ENCODE results near the gene TNFRSF18. TPM values are rescaled to one million over a fixed set of nuclear protein-coding genes. Genes with fewer than 3 reads are reported as not detected.
"Not testable (repeated sequence)": the region's sequence is repeated elsewhere in the genome, so short reads cannot be mapped to it uniquely, and the experiment has no call there.

The TNFRSF18 gene
- total RNA-seq, 1 donor = not detected

DNA sequence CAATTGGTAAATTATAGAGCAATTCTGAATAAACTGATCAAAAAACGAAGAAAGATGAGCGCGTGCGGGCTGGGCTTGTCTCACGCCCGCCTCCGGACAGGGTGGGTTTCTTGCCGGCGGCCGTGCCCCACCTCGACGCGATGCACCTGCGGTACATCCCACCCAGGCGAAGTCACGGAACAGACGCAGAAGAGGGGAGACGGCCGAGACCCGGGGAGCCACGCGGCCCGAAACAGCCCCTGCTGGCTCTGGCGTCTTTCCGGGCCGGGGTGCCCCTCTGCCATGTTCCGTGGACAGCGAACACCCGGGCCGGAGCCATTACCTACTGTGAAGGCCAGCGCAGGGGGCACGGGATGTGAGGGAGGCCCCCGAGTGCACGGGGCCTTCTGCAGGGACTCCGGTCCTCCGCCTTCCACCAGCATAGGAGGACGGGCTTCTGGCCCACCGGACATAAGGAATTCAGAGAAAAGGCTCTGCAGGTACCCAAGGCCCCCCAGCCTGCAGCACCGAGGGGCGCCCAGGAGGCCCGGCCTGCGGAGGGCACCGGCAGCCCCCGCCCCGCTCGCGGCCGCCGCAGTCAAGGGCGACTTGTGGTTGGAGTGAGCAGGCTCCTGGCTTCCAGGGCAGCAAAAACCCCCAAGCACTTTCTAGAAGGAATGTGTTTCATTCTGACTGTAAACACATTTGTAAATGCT is 47.7 kb upstream of the TNFRSF18 start:
- Histone ChIP-seq H3K27ac (ENCODE audit: low read depth, low read length) (no peak overlapping the region), H4K20me1 (ENCODE audit: insufficient read depth, low read length) (peaks cover 18% of the 10 kb centered on the region)

DNA sequence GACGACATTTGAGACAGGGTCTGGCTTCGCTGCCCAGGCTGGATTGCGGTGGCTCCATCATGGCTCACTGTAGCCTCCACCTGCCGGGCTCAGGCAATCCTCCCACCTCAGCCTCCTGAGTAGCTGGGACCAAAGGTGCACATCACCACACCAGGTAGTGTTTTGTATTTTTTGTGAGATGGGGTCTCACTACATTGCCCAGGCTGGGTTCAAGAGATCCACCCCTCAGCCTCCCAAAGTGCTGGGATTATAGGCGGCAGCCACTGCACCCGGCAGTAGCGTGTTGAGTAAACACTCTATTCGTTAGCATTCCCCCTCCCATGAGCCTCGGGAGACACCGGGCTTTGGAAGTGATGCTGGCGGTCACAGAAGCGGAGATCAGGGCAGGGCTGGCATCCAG is 46.9 kb upstream of the TNFRSF18 start:
- Histone ChIP-seq H3K27ac (ENCODE audit: low read depth, low read length) (no peak overlapping the region), H3K36me3 (ENCODE audit: insufficient read depth, low read length) (peaks cover 42% of the 10 kb centered on the region), H3K4me3 (ENCODE audit: insufficient read depth, low read length) (no peak overlapping the region), H3K4me2 (ENCODE audit: insufficient read depth, low read length) (no peak overlapping the region), H2AFZ (ENCODE audit: low read length) (no peak overlapping the region), H3K9me3 (ENCODE audit: low read depth, low read length) (no peaks in the 10 kb centered on the region), H3K27me3 (ENCODE audit: insufficient read depth, low read length) (no peaks in the 10 kb centered on the region), H4K20me1 (ENCODE audit: insufficient read depth, low read length) (peaks cover 10% of the 10 kb centered on the region), H3K79me2 (ENCODE audit: insufficient read depth, low read length) (peaks cover 10% of the 10 kb centered on the region), H3K4me1 (ENCODE audit: insufficient read depth, low read length) (no peaks in the 10 kb centered on the region)
- TF ChIP-seq, protein P1, sequence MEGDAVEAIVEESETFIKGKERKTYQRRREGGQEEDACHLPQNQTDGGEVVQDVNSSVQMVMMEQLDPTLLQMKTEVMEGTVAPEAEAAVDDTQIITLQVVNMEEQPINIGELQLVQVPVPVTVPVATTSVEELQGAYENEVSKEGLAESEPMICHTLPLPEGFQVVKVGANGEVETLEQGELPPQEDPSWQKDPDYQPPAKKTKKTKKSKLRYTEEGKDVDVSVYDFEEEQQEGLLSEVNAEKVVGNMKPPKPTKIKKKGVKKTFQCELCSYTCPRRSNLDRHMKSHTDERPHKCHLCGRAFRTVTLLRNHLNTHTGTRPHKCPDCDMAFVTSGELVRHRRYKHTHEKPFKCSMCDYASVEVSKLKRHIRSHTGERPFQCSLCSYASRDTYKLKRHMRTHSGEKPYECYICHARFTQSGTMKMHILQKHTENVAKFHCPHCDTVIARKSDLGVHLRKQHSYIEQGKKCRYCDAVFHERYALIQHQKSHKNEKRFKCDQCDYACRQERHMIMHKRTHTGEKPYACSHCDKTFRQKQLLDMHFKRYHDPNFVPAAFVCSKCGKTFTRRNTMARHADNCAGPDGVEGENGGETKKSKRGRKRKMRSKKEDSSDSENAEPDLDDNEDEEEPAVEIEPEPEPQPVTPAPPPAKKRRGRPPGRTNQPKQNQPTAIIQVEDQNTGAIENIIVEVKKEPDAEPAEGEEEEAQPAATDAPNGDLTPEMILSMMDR (IDR thresholded peaks at IDR 0.05; ENCODE audit: extremely low read depth, low read depth, low read length) = no peak
- no peak for DNase-seq (ENCODE audit: insufficient read length, low spot score, missing footprints)

More for the DNA sequence above, 47.7 kb upstream of the TNFRSF18 start:
- peaks cover 18% of the 10 kb centered on the region for H3K79me2 ChIP-seq (ENCODE audit: insufficient read depth, low read length)
- no peaks in the 10 kb centered on the region for H3K4me1 ChIP-seq (ENCODE audit: insufficient read depth, low read length)
- peaks cover 46% of the 10 kb centered on the region for H3K36me3 ChIP-seq (ENCODE audit: insufficient read depth, low read length)
- TF ChIP-seq, protein P1 (IDR thresholded peaks at IDR 0.05; ENCODE audit: extremely low read depth, low read depth, low read length) = no peak
- H3K4me3 ChIP-seq (ENCODE audit: insufficient read depth, low read length) = no peak overlapping the region
- H3K4me2 ChIP-seq (ENCODE audit: insufficient read depth, low read length) = no peak overlapping the region
- no peak for DNase-seq (ENCODE audit: insufficient read length, low spot score, missing footprints)
- H3K9me3 ChIP-seq (ENCODE audit: low read depth, low read length) = no peaks in the 10 kb centered on the region
- H3K27me3 ChIP-seq (ENCODE audit: insufficient read depth, low read length) = no peaks in the 10 kb centered on the region
- H2AFZ ChIP-seq (ENCODE audit: low read length) = no peak overlapping the region

DNA sequence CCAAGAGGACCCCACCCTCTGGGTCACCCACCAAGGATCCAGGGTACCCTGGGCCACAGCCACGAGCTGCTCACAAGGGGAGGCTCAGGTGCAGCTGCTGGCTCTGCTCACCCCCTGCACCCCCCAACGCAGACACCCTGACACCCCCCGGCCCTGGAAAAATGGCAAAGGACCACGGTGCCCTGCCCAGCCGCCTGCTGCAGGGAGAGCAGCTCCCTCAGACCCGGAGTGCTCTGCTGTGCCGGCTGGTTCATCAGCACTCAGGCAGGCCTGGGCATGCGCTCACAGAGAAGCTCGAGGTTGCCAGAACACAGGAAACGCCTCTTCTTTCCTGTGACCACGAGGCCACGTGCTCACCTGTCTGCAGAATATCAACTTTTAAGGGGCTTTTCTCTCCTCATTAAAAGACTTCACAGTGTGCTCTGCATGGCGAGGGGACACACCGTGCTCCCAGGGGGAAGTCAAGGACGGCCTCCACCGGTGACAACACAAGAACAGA is 44.4 kb upstream of the TNFRSF18 start:
- H3K4me1 ChIP-seq (ENCODE audit: insufficient read depth, low read length) = no peaks in the 10 kb centered on the region
- H3K79me2 ChIP-seq (ENCODE audit: insufficient read depth, low read length) = peaks cover 5% of the 10 kb centered on the region
- no peak overlapping the region for H3K4me2 ChIP-seq (ENCODE audit: insufficient read depth, low read length)
- peaks cover 9% of the 10 kb centered on the region for H4K20me1 ChIP-seq (ENCODE audit: insufficient read depth, low read length)
- no peak overlapping the region for H3K27ac ChIP-seq (ENCODE audit: low read depth, low read length)
- no peak overlapping the region for H2AFZ ChIP-seq (ENCODE audit: low read length)
- TF ChIP-seq, protein P1 (IDR thresholded peaks at IDR 0.05; ENCODE audit: extremely low read depth, low read depth, low read length) = no peak
- H3K27me3 ChIP-seq (ENCODE audit: insufficient read depth, low read length) = no peaks in the 10 kb centered on the region
- no peak for DNase-seq (ENCODE audit: insufficient read length, low spot score, missing footprints)
- no peak overlapping the region for H3K4me3 ChIP-seq (ENCODE audit: insufficient read depth, low read length)
- no peaks in the 10 kb centered on the region for H3K9me3 ChIP-seq (ENCODE audit: low read depth, low read length)
- H3K36me3 ChIP-seq (ENCODE audit: insufficient read depth, low read length) = peaks cover 32% of the 10 kb centered on the region

DNA sequence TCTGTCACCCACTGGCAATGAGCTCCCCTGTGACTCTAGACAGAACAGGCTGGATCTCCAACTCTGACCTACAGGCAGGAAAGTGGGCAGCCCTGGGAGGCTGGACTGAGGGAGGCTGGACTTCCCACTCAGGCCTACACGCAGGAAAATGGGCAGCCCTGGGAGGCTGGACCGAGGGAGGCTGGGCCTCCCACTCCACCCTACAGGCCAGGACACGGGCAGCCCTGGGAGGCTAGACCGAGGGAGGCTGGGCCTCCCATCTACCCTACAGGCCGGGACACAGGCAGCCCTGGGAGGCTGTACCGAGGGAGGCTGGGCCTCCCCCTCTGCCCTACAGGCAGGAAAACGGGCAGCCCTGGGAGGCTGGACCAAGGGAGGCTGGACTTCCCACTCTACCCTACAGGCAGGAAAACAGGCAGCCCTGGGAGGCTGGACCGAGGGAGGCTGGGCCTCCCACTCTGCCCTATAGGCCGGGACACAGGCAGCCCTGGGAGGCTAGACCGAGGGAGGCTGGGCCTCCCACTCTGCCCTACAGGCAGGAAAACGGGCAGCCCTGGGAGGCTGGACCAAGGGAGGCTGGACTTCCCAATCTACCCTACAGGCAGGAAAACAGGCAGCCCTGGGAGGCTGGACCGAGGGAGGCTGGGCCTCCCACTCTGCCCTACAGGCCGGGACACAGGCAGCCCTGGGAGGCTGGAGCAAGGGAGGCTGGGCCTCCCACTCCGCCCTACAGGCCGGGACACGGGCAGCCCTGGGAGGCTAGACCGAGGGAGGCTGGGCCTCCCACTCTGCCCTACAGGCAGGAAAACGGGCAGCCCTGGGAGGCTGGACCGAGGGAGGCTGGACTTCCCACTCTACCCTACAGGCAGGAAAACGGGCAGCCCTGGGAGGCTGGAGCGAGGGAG is 41.9 kb upstream of the TNFRSF18 start:
- not testable (repeated sequence) for H3K4me2 ChIP-seq (ENCODE audit: insufficient read depth, low read length); H2AFZ ChIP-seq (ENCODE audit: low read length); H3K79me2 ChIP-seq (ENCODE audit: insufficient read depth, low read length); H3K27me3 ChIP-seq (ENCODE audit: insufficient read depth, low read length); DNase-seq (ENCODE audit: insufficient read length, low spot score, missing footprints); H3K9me3 ChIP-seq (ENCODE audit: low read depth, low read length); H3K27ac ChIP-seq (ENCODE audit: low read depth, low read length); H4K20me1 ChIP-seq (ENCODE audit: insufficient read depth, low read length); H3K4me3 ChIP-seq (ENCODE audit: insufficient read depth, low read length); H3K4me1 ChIP-seq (ENCODE audit: insufficient read depth, low read length); H3K36me3 ChIP-seq (ENCODE audit: insufficient read depth, low read length)
